Measurements from ENCODE around the gene NRG2. TPM values are rescaled to one million over a fixed set of nuclear protein-coding genes. Genes with fewer than 3 reads are reported as not detected.

The NRG2 gene
- total and polyA plus RNA-seq, 9 donors: 2.6 to 32.6 (median 19.3) TPM

GRCh38 chr5:139955616-139956273, 87.4 kb downstream of the NRG2 start:
- Histone ChIP-seq H3K36me3 (no peaks in the 10 kb centered on the region), H3K4me3 (no peak overlapping the region), H3K9me3 (no peaks in the 10 kb centered on the region), H3K27ac (no peak overlapping the region), H3K4me1 (ENCODE audit: insufficient read depth) (peaks cover 5% of the 10 kb centered on the region), H3K27me3 (no peaks in the 10 kb centered on the region)
- 52 to 54% (median 53%) methylated on average over 5 of the region's 5 CpGs for WGBS, 3 donors
- intact Hi-C loops (cut with DNase I): loop anchor here in 1 of 4 donors (10.0 kb wide), 1 partner anchor 51 kb away; no protein-coding TSS in a partner anchor
- no peak for DNase-seq
- TF ChIP-seq EP300 (IDR thresholded peaks at IDR 0.05): no peak
- no peak for TF ChIP-seq POLR2A (IDR thresholded peaks at IDR 0.05)
- no peak for TF ChIP-seq CTCF (IDR thresholded peaks at IDR 0.05)

GRCh38 chr5:139955053-139955605, 88.0 kb downstream of the NRG2 start:
- H3K36me3 ChIP-seq: no peaks in the 10 kb centered on the region
- H3K9me3 ChIP-seq: no peaks in the 10 kb centered on the region
- H3K4me3 ChIP-seq: no peak overlapping the region
- intact Hi-C loops (cut with DNase I): loop anchor here in 1 of 4 donors (10.0 kb wide), 1 partner anchor 50 kb away; no protein-coding TSS in a partner anchor
- H3K27ac ChIP-seq: no peak overlapping the region
- H3K4me1 ChIP-seq (ENCODE audit: insufficient read depth): peaks cover 5% of the 10 kb centered on the region
- TF ChIP-seq CTCF (IDR thresholded peaks at IDR 0.05): no peak
- no peak for TF ChIP-seq POLR2A (IDR thresholded peaks at IDR 0.05)
- TF ChIP-seq EP300 (IDR thresholded peaks at IDR 0.05): no peak
- DNase-seq: no peak
- WGBS, 3 donors: 83 to 91% (median 89%) methylated on average over 5 of the region's 5 CpGs
- H3K27me3 ChIP-seq: no peaks in the 10 kb centered on the region

GRCh38 chr5:139954462-139954861, 88.6 kb downstream of the NRG2 start:
- no peaks in the 10 kb centered on the region for H3K9me3 ChIP-seq
- H3K36me3 ChIP-seq: no peaks in the 10 kb centered on the region
- no peak for TF ChIP-seq EP300 (IDR thresholded peaks at IDR 0.05)
- TF ChIP-seq CTCF (IDR thresholded peaks at IDR 0.05): no peak
- no peak for TF ChIP-seq POLR2A (IDR thresholded peaks at IDR 0.05)
- peaks cover 5% of the 10 kb centered on the region for H3K4me1 ChIP-seq (ENCODE audit: insufficient read depth)
- H3K27ac ChIP-seq: no peak overlapping the region
- 76 to 91% (median 88%) methylated on average over 8 of the region's 8 CpGs for WGBS, 3 donors
- DNase-seq: no peak
- intact Hi-C loops (cut with DNase I): loop anchor here in 1 of 4 donors (10.0 kb wide), 1 partner anchor 50 kb away; no protein-coding TSS in a partner anchor
- H3K4me3 ChIP-seq: no peak overlapping the region
- H3K27me3 ChIP-seq: no peaks in the 10 kb centered on the region

- 63 to 66% (median 66%) methylated on average over 7 of the region's 7 CpGs for WGBS, 3 donors
- intact Hi-C loops (cut with DNase I): loop anchor here in 1 of 4 donors (10.0 kb wide), 1 partner anchor 49 kb away; no protein-coding TSS in a partner anchor
- no peak overlapping the region for H3K4me3 ChIP-seq
- no peaks in the 10 kb centered on the region for H3K27me3 ChIP-seq
- no peaks in the 10 kb centered on the region for H3K9me3 ChIP-seq
- H3K36me3 ChIP-seq: no peaks in the 10 kb centered on the region
- no peak for DNase-seq
- TF ChIP-seq EP300 (IDR thresholded peaks at IDR 0.05) (no peak), POLR2A (IDR thresholded peaks at IDR 0.05) (no peak), CTCF (IDR thresholded peaks at IDR 0.05) (no peak)
- H3K27ac ChIP-seq: no peak overlapping the region
- peaks cover 5% of the 10 kb centered on the region for H3K4me1 ChIP-seq (ENCODE audit: insufficient read depth)
Measured at GRCh38 chr5:139954022-139954421, 89.1 kb downstream of the NRG2 start.

Measured in ovary (tissue), 9 donors.